SK-N-MC (cell line): ENCODE data around the gene SPHK1.

Source experiments
- DNase-seq: peaks from one replicate; pipeline ENCODE4 v3.0.0-alpha.2; 2011; ENCODE audit warnings: low read depth, low spot score
- H3K27ac ChIP-seq: fragments of 200-600 bp; sonication (generic); 2 replicates; pipeline ENCODE4 v1.5.1; 2016; ENCODE audit warnings: mixed run types
- H3K36me3 ChIP-seq: fragments of 200-600 bp; sonication (generic); 2 replicates; pipeline ENCODE4 v1.6.1; 2017; ENCODE audit warnings: antibody characterized with exemption, low read length, mixed read lengths; ENCODE audit not compliant: insufficient read depth
- H3K4me3 ChIP-seq: fragments of 200-600 bp; sonication (generic); 2 replicates; pipeline ENCODE4 v1.5.1; 2016
- H3K9ac ChIP-seq: fragments of 200-600 bp; sonication (generic); 2 replicates; pipeline ENCODE4 v1.8.0; 2017; ENCODE audit warnings: mixed run types, mixed read lengths; ENCODE audit not compliant: insufficient read length
- H3K9me3 ChIP-seq: fragments of 200-600 bp; sonication (generic); 2 replicates; pipeline ENCODE4 v1.6.1; 2017; ENCODE audit warnings: low read depth, mild to moderate bottlenecking, antibody characterized with exemption, low read length, moderate library complexity, mixed read lengths
- EZH2 ChIP-seq: fragments of 200-600 bp; sonication (generic); IDR thresholded peaks from one replicate; pipeline ENCODE4 v1.6.1; 2017; ENCODE audit warnings: antibody characterized with exemption
- FOXP2 ChIP-seq: optimal IDR thresholded peaks from 2 replicates; pipeline ENCODE3; 2011; ENCODE audit warnings: mild to moderate bottlenecking, moderate library complexity; ENCODE audit not compliant: insufficient read depth; ENCODE audit errors: extremely low read length, control extremely low read depth
- POLR2AphosphoS5 ChIP-seq: IDR thresholded peaks from 2 replicates; pipeline ENCODE4 v1.6.1; 2012; ENCODE audit warnings: mild to moderate bottlenecking, low read depth, low read length, borderline replicate concordance

SPHK1 gene

GRCh38 chr17:76398523-76399174 lies 14.2 kb downstream of the SPHK1 start:
- Histone ChIP-seq H3K36me3 (peaks cover 82% of the 10 kb centered on the region), H3K4me3 (no peak overlapping the region), H3K9me3 (no peaks in the 10 kb centered on the region), H3K27ac (no peak overlapping the region), H3K9ac (no peak overlapping the region)
- DNase-seq, result no peak
- TF ChIP-seq POLR2AphosphoS5, result no peak
- no peak for TF ChIP-seq FOXP2
- no peak for TF ChIP-seq EZH2

GRCh38 chr17:76399175-76400172 lies 15.1 kb downstream of the SPHK1 start:
- TF ChIP-seq FOXP2, result no peak
- no peak for TF ChIP-seq EZH2
- no peak for TF ChIP-seq POLR2AphosphoS5
- Histone ChIP-seq H3K27ac (no peak overlapping the region), H3K36me3 (peaks cover 80% of the 10 kb centered on the region), H3K9me3 (no peaks in the 10 kb centered on the region), H3K9ac (no peak overlapping the region), H3K4me3 (no peak overlapping the region)
- DNase-seq, result no peak

GRCh38 chr17:76402711-76403110 lies 18.3 kb downstream of the SPHK1 start:
- no peak for TF ChIP-seq FOXP2
- TF ChIP-seq POLR2AphosphoS5, result no peak
- no peak for TF ChIP-seq EZH2

GRCh38 chr17:76404256-76404655 lies 19.8 kb downstream of the SPHK1 start:
- Histone ChIP-seq H3K9ac (no peak overlapping the region), H3K27ac (no peak overlapping the region), H3K9me3 (no peaks in the 10 kb centered on the region), H3K36me3 (peaks cover 43% of the 10 kb centered on the region; the same call in 1 of the 2 replicates), H3K4me3 (no peak overlapping the region)
- no peak for DNase-seq
- TF ChIP-seq POLR2AphosphoS5 (no peak), EZH2 (no peak), FOXP2 (no peak)

More at GRCh38 chr17:76402711-76403110, 18.3 kb downstream of the SPHK1 start:
- H3K9me3 ChIP-seq, result no peaks in the 10 kb centered on the region
- no peak overlapping the region for H3K9ac ChIP-seq
- H3K4me3 ChIP-seq, result no peak overlapping the region
- DNase-seq, result no peak
- H3K36me3 ChIP-seq, result peaks cover 57% of the 10 kb centered on the region
- H3K27ac ChIP-seq, result no peak overlapping the region

- Histone ChIP-seq H3K9ac (no peak overlapping the region), H3K36me3 (peaks cover 35% of the 10 kb centered on the region; the same call in 1 of the 2 replicates), H3K4me3 (no peak overlapping the region), H3K9me3 (no peaks in the 10 kb centered on the region), H3K27ac (no peak overlapping the region)
- DNase-seq, result no peak
- TF ChIP-seq FOXP2 (no peak), EZH2 (no peak), POLR2AphosphoS5 (no peak)
Measured at GRCh38 chr17:76404976-76405563, 20.7 kb downstream of the SPHK1 start.

GRCh38 chr17:76405607-76405966 lies 21.2 kb downstream of the SPHK1 start:
- TF ChIP-seq EZH2, result no peak
- H3K27ac ChIP-seq, result no peak overlapping the region
- no peak for DNase-seq
- peaks cover 30% of the 10 kb centered on the region; the same call in 1 of the 2 replicates for H3K36me3 ChIP-seq
- H3K9me3 ChIP-seq, result no peaks in the 10 kb centered on the region
- no peak overlapping the region for H3K9ac ChIP-seq
- H3K4me3 ChIP-seq, result no peak overlapping the region

GRCh38 chr17:76405967-76406647 lies 21.7 kb downstream of the SPHK1 start:
- no peak for TF ChIP-seq EZH2
- no peak for TF ChIP-seq POLR2AphosphoS5
- no peak for TF ChIP-seq FOXP2
- peaks cover 25% of the 10 kb centered on the region; the same call in 1 of the 2 replicates for H3K36me3 ChIP-seq
- no peak for DNase-seq

GRCh38 chr17:76407509-76407908 lies 23.1 kb downstream of the SPHK1 start:
- Histone ChIP-seq H3K9me3 (no peaks in the 10 kb centered on the region), H3K9ac (no peak overlapping the region), H3K36me3 (peaks cover 12% of the 10 kb centered on the region; the same call in 1 of the 2 replicates), H3K4me3 (no peak overlapping the region), H3K27ac (no peak overlapping the region)
- no peak for DNase-seq
- TF ChIP-seq POLR2AphosphoS5 (no peak), EZH2 (no peak)

More at GRCh38 chr17:76405967-76406647, 21.7 kb downstream of the SPHK1 start:
- H3K4me3 ChIP-seq, result no peak overlapping the region
- no peaks in the 10 kb centered on the region for H3K9me3 ChIP-seq
- H3K9ac ChIP-seq, result no peak overlapping the region
- no peak overlapping the region for H3K27ac ChIP-seq
